Neutrophil (primary cell): ENCODE measurements around the gene ILDR1.

ENCODE experiments used
- H3K27ac ChIP-seq: fragments of 200-600 bp; sonication (generic); 2 replicates; pipeline ENCODE4 v1.5.1; 2016; ENCODE audit warnings: mild to moderate bottlenecking, moderate library complexity
- H3K27me3 ChIP-seq: fragments of 200-600 bp; sonication (generic); 2 replicates; pipeline ENCODE4 v1.6.0; 2016; ENCODE audit warnings: mild to moderate bottlenecking
- H3K36me3 ChIP-seq: fragments of 200-600 bp; sonication (generic); 2 replicates; pipeline ENCODE4 v1.5.1; 2017
- H3K4me1 ChIP-seq, 2 experiments: fragments of 200-600 bp in 1 of 2; sonication (generic) in 1 of 2; 1 replicate in 1 of 2; 2 replicates in 1 of 2; pipeline versions ENCODE4 v1.5.1 to v1.6.1; 2013 to 2016; ENCODE audit warnings: low read depth in 1 of 2, low read length in 1 of 2, mild to moderate bottlenecking in 1 of 2, moderate library complexity in 1 of 2; ENCODE audit not compliant: control insufficient read depth in 1 of 2, insufficient read depth in 1 of 2
- H3K4me3 ChIP-seq, 2 experiments: fragments of 200-600 bp in 1 of 2; sonication (generic) in 1 of 2; 1 replicate in 1 of 2; 2 replicates in 1 of 2; pipeline ENCODE4 v1.5.1; 2013 to 2016; ENCODE audit warnings: low read depth in 1 of 2, low read length in 1 of 2, mild to moderate bottlenecking in 1 of 2, moderate library complexity in 1 of 2
- H3K9me3 ChIP-seq: fragments of 200-600 bp; sonication (generic); 2 replicates; pipeline ENCODE4 v1.5.1; 2016
- TF ChIP-seq, protein P1 (sequence below): fragments of 200-600 bp; sonication (generic); IDR thresholded peaks from 2 replicates; pipeline ENCODE4 v1.5.1; 2016; ENCODE audit warnings: antibody characterized with exemption

The ILDR1 gene

DNA sequence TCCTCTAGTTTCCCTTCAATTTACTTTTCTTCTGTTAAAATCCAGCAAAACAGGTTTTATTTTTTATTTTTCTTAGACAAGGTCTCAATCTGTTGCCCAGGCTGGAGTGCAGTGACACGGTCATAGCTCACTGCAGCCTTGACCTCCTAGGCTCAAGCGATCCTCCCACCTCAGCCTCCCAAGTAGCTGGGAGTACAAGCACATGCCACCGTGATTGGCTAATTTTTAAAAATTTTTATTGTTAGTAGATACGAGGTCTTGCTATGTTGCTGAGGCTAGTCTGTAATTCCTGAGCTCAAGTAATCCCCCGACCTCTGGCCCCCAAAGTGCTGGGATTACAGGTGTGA, 41.6 kb downstream of the ILDR1 start:
- TF ChIP-seq, protein P1, sequence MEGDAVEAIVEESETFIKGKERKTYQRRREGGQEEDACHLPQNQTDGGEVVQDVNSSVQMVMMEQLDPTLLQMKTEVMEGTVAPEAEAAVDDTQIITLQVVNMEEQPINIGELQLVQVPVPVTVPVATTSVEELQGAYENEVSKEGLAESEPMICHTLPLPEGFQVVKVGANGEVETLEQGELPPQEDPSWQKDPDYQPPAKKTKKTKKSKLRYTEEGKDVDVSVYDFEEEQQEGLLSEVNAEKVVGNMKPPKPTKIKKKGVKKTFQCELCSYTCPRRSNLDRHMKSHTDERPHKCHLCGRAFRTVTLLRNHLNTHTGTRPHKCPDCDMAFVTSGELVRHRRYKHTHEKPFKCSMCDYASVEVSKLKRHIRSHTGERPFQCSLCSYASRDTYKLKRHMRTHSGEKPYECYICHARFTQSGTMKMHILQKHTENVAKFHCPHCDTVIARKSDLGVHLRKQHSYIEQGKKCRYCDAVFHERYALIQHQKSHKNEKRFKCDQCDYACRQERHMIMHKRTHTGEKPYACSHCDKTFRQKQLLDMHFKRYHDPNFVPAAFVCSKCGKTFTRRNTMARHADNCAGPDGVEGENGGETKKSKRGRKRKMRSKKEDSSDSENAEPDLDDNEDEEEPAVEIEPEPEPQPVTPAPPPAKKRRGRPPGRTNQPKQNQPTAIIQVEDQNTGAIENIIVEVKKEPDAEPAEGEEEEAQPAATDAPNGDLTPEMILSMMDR, result no peak
- Histone ChIP-seq H3K4me3 (no peak overlapping the region), H3K9me3 (no peaks in the 10 kb centered on the region), H3K4me1 (no peaks in the 10 kb centered on the region), H3K27me3 (no peaks in the 10 kb centered on the region), H3K36me3 (no peaks in the 10 kb centered on the region), H3K27ac (no peak overlapping the region)

GRCh38 chr3:121979734-121980449, 42.2 kb downstream of the ILDR1 start:
- TF ChIP-seq, protein P1, result no peak
- no peaks in the 10 kb centered on the region for H3K9me3 ChIP-seq
- H3K27ac ChIP-seq, result no peak overlapping the region
- no peaks in the 10 kb centered on the region for H3K4me1 ChIP-seq
- H3K27me3 ChIP-seq, result no peaks in the 10 kb centered on the region
- H3K36me3 ChIP-seq, result no peaks in the 10 kb centered on the region
- H3K4me3 ChIP-seq, result no peak overlapping the region

DNA sequence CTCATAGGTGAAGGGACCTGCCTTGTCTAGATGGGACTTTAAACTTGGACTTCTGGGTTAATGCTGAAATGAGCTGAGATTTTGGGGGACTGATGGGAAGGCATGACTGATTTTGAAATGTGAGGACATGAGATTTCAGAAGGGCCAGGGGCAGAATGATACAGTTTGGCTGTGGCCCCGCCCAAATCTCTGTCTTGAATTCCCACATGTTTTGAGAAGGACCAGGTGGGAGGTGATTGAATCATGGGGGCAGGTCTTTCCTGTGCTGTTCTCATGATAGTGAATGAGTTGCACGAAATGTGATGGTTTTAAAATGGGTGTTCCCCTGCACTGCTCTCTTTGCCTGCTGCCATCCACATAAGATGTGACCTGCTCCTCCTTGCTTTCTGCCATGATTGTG, 42.8 kb downstream of the ILDR1 start:
- H3K27me3 ChIP-seq, result no peaks in the 10 kb centered on the region
- H3K27ac ChIP-seq, result no peak overlapping the region
- TF ChIP-seq, protein P1, result no peak
- H3K9me3 ChIP-seq, result no peaks in the 10 kb centered on the region
- H3K4me3 ChIP-seq, result no peak overlapping the region
- H3K4me1 ChIP-seq, result no peaks in the 10 kb centered on the region
- H3K36me3 ChIP-seq, result no peaks in the 10 kb centered on the region

- H3K36me3 ChIP-seq, result no peaks in the 10 kb centered on the region
- TF ChIP-seq, protein P1, result no peak
These were observed 45.3 kb downstream of the ILDR1 start for GRCh38 chr3:121976727-121977126.

DNA sequence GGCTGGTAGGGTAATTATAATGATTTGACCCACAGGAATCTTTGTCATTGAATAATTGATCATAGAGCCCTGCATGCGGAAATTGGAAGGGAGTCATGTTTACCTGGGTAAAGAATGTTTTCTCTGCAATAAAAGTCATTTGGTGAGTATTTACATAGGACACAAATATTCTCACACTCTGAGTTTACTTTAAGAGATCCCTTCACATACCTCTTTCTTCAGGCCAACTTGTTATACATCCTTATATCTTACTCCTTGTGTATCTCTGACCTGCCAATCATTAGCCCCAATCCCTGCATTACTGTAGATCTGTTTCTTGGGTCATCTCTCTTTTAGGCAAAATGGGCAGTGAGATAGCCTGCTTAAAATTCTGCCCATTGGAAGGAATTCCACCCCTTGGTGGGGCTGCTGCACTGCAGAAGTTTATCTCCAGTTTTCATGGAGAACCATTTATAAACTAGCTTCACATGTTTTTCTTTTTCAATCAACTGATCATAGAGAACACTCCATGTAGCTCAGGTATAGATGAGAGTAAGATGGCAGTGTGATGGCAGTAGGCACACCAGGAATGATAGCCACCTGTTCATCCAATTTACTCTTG, 46.2 kb downstream of the ILDR1 start:
- Histone ChIP-seq H3K27ac (no peak overlapping the region), H3K4me1 (no peaks in the 10 kb centered on the region), H3K36me3 (no peaks in the 10 kb centered on the region), H3K4me3 (no peak overlapping the region), H3K9me3 (no peaks in the 10 kb centered on the region), H3K27me3 (no peaks in the 10 kb centered on the region)
- TF ChIP-seq, protein P1, result no peak

More at GRCh38 chr3:121976727-121977126, 45.3 kb downstream of the ILDR1 start:
- no peak overlapping the region for H3K4me3 ChIP-seq
- H3K9me3 ChIP-seq, result no peaks in the 10 kb centered on the region
- no peak overlapping the region for H3K27ac ChIP-seq
- no peaks in the 10 kb centered on the region for H3K4me1 ChIP-seq
- H3K27me3 ChIP-seq, result no peaks in the 10 kb centered on the region
